Measurements from ENCODE around the gene GPR137B. TPM values are rescaled to one million over a fixed set of nuclear protein-coding genes. Genes with fewer than 3 reads are reported as not detected.
"Not testable (repeated sequence)": the region's sequence is repeated elsewhere in the genome, so short reads cannot be mapped to it uniquely, and the experiment has no call there.

The GPR137B gene
- total and polyA plus RNA-seq, 2 of the 13 experiments (the other 11 are each of a cell fraction or from before 2014, with no cell fraction given), result 0.31 to 0.41 TPM

DNA sequence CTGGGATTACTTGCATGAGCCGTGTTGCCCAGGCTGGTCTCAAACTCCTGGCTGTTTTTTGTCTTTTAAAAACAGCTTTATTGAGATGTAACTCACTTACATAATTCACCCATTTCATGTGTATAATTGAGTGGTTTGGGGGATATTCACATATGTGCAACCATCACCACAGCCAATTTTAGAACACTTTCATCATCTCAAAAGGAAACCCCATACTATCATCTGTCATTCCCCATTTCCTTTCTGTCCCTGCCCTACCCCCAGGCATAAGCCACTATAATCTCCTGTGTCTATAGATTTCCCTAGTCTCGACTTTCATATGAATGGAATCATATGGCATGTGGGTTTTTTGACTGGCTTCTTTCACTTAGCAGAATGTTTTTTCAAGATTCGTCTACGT is 43.3 kb downstream of the GPR137B start:
- no peak for FAIRE-seq
- H2AFZ ChIP-seq (ENCODE audit: low read length), result no peak overlapping the region

GRCh38 chr1:236186471-236186870 is 44.1 kb downstream of the GPR137B start:
- H3K27ac ChIP-seq (ENCODE audit: extremely low read length, insufficient read depth, low read length); in situ Hi-C loops (cut with HindIII; ENCODE audit: extremely low pct_ligation_motif_present, low pct_unique_long_range_greater_than_20kb); H4K20me1 ChIP-seq (ENCODE audit: insufficient read depth, low read length); BruUV-seq (replicated peaks); H3K27me3 ChIP-seq (ENCODE audit: control insufficient read depth in 1 of 2, insufficient read depth in 2 of 2, low read length in 2 of 2); H3K79me2 ChIP-seq (ENCODE audit: insufficient read depth, low read length); H3K4me2 ChIP-seq (ENCODE audit: low read depth, low read length); intact Hi-C loops (cut with micrococcal nuclease; ENCODE audit: unreplicated experiment); H3K36me3 ChIP-seq (replicated peaks in 1 of 2; ENCODE audit: control insufficient read depth in 1 of 2, insufficient read depth in 2 of 2, low read length in 2 of 2); H3K4me1 ChIP-seq (ENCODE audit: insufficient read depth, low read length); H3K4me3 ChIP-seq (replicated peaks in 1 of 3; ENCODE audit: insufficient read depth in 1 of 3, low read depth in 2 of 3, low read length in 3 of 3); DNase-seq (ENCODE audit: low spot score); ATAC-seq; H3K9me3 ChIP-seq (ENCODE audit: low read length); FAIRE-seq; H2AFZ ChIP-seq (ENCODE audit: low read length); POLR2A ChIA-PET; CTCF ChIA-PET (ENCODE audit: low intra/inter-chr PET ratio, low total read pairs); H3K9ac ChIP-seq (ENCODE audit: insufficient read depth, low read depth, low read length): not testable (repeated sequence)
- 98% methylated on average over 2 of the region's 2 CpGs for WGBS (ENCODE audit: low lambda C conversion rate)

More for the DNA sequence above, 43.3 kb downstream of the GPR137B start:
- H3K27me3 ChIP-seq (ENCODE audit: control insufficient read depth in 1 of 2, insufficient read depth in 2 of 2, low read length in 2 of 2), result no peaks in the 10 kb centered on the region
- no peak overlapping the region for H3K4me3 ChIP-seq (replicated peaks in 1 of 3; ENCODE audit: insufficient read depth in 1 of 3, low read depth in 2 of 3, low read length in 3 of 3)
- no peak overlapping the region for H3K9ac ChIP-seq (ENCODE audit: insufficient read depth, low read depth, low read length)
- no TSS peak for BruUV-seq (replicated peaks)
- TF ChIP-seq PLSCR1 (CRISPR knock-in tag; IDR thresholded peaks at IDR 0.05; ENCODE audit: borderline replicate concordance) (no peak), ZNF546 (CRISPR knock-in tag; conservative IDR thresholded peaks at IDR 0.05) (no peak), XBP1 (CRISPR knock-in tag; IDR thresholded peaks at IDR 0.05) (no peak), ZNF446 (CRISPR knock-in tag; IDR thresholded peaks at IDR 0.05) (no peak), ZNF143 (CRISPR knock-in tag; IDR thresholded peaks at IDR 0.05) (no peak)
- H3K79me2 ChIP-seq (ENCODE audit: insufficient read depth, low read length), result no peaks in the 10 kb centered on the region
- intact Hi-C loops (cut with micrococcal nuclease; ENCODE audit: unreplicated experiment) (no loop called here), in situ Hi-C loops (cut with HindIII; ENCODE audit: extremely low pct_ligation_motif_present, low pct_unique_long_range_greater_than_20kb) (no loop called here)
- no peak for DNase-seq (ENCODE audit: low spot score)
- H3K4me1 ChIP-seq (ENCODE audit: insufficient read depth, low read length), result no peaks in the 10 kb centered on the region
- no peak for ATAC-seq
- ChIA-PET POLR2A (no interaction called here), CTCF (ENCODE audit: low intra/inter-chr PET ratio, low total read pairs) (no interaction called here)
- no peak overlapping the region for H3K27ac ChIP-seq (ENCODE audit: extremely low read length, insufficient read depth, low read length)
- WGBS (ENCODE audit: low lambda C conversion rate), result 51% methylated on average over 4 of the region's 4 CpGs
- H3K4me2 ChIP-seq (ENCODE audit: low read depth, low read length), result no peak overlapping the region
- H3K36me3 ChIP-seq (replicated peaks in 1 of 2; ENCODE audit: control insufficient read depth in 1 of 2, insufficient read depth in 2 of 2, low read length in 2 of 2), result no peaks in the 10 kb centered on the region
- H3K9me3 ChIP-seq (ENCODE audit: low read length), result no peaks in the 10 kb centered on the region
- H4K20me1 ChIP-seq (ENCODE audit: insufficient read depth, low read length), result no peaks in the 10 kb centered on the region

- H3K27ac ChIP-seq (ENCODE audit: extremely low read length, insufficient read depth, low read length); H3K27me3 ChIP-seq (ENCODE audit: control insufficient read depth in 1 of 2, insufficient read depth in 2 of 2, low read length in 2 of 2); in situ Hi-C loops (cut with HindIII; ENCODE audit: extremely low pct_ligation_motif_present, low pct_unique_long_range_greater_than_20kb); H4K20me1 ChIP-seq (ENCODE audit: insufficient read depth, low read length); H3K4me2 ChIP-seq (ENCODE audit: low read depth, low read length); H3K4me3 ChIP-seq (replicated peaks in 1 of 3; ENCODE audit: insufficient read depth in 1 of 3, low read depth in 2 of 3, low read length in 3 of 3); H3K9me3 ChIP-seq (ENCODE audit: low read length); DNase-seq (ENCODE audit: low spot score); CTCF ChIA-PET (ENCODE audit: low intra/inter-chr PET ratio, low total read pairs); H2AFZ ChIP-seq (ENCODE audit: low read length); POLR2A ChIA-PET; BruUV-seq (replicated peaks); intact Hi-C loops (cut with micrococcal nuclease; ENCODE audit: unreplicated experiment); H3K79me2 ChIP-seq (ENCODE audit: insufficient read depth, low read length); H3K4me1 ChIP-seq (ENCODE audit: insufficient read depth, low read length); H3K36me3 ChIP-seq (replicated peaks in 1 of 2; ENCODE audit: control insufficient read depth in 1 of 2, insufficient read depth in 2 of 2, low read length in 2 of 2); FAIRE-seq; H3K9ac ChIP-seq (ENCODE audit: insufficient read depth, low read depth, low read length); ATAC-seq: not testable (repeated sequence)
- 0% methylated on average over 1 of the region's 1 CpG for WGBS (ENCODE audit: low lambda C conversion rate)
These were observed 45.7 kb downstream of the GPR137B start for GRCh38 chr1:236188084-236188483.

Data from HepG2 (cell line).